HG02623 (cell line): ENCODE data around the gene MBNL1.
A peak's percentile ranks its signal among the peaks of the same experiment; 100 is the strongest.
"Not testable (repeated sequence)": the region's sequence is repeated elsewhere in the genome, so short reads cannot be mapped to it uniquely, and the experiment has no call there.

Experiments used
- ATAC-seq: cut with Tn5 transposase; IDR thresholded peaks from one replicate; pipeline ENCODE4 v1.9.1; 2021; ENCODE audit warnings: moderate library complexity; ENCODE audit not compliant: unreplicated experiment

MBNL1 gene

GRCh38 chr3:152317184-152317583, 48.5 kb downstream of the MBNL1 start:
- no peak for ATAC-seq

- ATAC-seq: no peak
These were observed 49.2 kb downstream of the MBNL1 start for GRCh38 chr3:152317956-152318355.

DNA sequence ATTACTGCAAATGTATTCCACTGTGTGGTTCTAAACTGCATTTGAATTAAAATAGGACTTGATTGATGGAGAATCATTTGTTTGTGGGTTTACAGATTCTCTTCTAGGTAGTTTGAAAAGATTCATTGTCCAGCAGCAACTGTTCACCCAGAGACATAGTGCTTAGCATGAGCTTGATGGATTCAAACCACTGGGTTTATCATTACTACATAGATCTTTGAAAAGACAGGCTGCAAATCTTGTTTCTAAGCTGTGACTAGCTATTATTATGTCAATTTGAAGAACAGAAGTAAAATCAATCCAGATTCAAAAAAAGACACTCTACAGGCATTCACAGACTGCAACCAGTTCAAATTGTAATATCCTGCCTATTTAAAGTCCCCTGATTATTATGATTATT, 49.8 kb downstream of the MBNL1 start:
- no peak for ATAC-seq

- ATAC-seq: no peak
These were observed 50.5 kb downstream of the MBNL1 start for GRCh38 chr3:152319256-152319655.

- no peak for ATAC-seq
These were observed 51.3 kb downstream of the MBNL1 start for GRCh38 chr3:152319831-152320617.

DNA sequence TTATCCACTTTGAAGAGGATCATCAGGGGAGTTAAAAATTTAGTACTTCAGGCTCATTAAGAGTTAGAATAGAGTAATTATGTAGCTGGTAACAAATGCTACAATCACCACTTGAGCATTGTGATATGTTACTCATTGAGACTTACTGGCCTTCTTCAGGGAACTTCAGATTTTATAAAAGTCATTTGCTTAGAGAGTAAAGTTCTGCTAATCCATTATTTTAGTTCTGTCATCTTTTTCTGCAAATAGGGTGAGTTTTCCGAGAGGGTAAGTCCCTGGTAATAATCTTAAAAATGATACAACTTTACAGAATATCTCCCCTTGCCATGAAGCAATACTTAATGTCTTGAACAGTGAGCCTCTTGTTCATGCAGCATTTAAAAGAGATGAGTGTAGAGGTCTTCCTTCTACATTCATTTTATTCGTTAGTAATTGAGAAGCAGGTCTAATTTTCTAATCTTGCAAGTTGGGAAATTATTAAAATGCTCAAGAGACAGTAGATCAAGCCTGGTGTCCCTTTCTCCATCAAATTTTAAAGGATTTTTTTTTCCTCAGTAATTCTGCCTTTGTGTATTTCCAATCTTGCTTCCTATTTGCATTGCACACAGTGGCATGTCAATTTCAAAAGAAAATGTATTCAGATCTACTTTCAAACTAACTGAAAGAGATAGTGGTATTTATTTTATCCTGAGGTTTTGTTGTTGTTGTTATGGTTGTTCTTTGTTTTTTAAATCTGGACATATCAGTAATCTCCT, 52.6 kb downstream of the MBNL1 start:
- ATAC-seq: no peak

GRCh38 chr3:152321955-152322377, 53.2 kb downstream of the MBNL1 start:
- no peak for ATAC-seq

- peak; percentile 46 for ATAC-seq
These were observed 54.0 kb downstream of the MBNL1 start for GRCh38 chr3:152322756-152323155.

GRCh38 chr3:152323834-152324233, 55.1 kb downstream of the MBNL1 start:
- ATAC-seq: peak; percentile 72

DNA sequence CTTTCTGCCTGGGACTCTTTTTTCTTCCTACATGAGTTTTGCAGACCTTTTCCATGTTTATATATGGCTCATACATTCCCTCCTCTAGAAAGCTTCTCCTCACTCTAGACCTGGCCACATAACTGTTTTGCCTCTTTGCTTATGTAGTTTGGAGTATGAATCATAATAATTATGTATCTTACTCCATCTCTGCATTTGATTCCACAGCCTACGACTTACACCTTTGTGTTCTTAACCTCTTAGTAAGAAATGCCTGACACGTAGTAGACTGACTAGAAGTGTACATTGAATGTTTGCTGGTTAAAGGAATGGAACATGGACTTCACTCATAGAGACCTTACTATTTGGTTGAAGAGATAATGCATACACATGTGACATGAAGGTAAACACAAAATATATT, 56.4 kb downstream of the MBNL1 start:
- no peak for ATAC-seq

DNA sequence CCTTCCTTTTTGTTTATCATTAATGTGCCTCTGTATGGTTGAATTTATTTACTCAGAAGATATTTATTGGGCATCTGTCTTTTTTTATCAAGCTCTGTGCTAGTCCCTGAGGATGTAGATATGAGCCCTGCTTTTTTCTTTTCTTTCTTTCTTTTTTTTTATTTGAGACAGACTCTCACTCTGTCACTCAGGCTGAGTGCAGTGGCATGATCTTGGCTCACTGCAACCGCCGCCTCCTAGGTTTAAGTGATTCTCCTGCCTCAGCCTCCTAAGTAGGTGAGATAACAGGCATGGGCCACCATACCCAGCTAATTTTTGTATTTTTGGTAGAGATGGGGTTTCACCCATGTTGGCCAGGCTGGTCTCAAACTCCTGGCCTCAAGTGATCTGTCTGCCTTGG, 58.5 kb downstream of the MBNL1 start:
- ATAC-seq: no peak

DNA sequence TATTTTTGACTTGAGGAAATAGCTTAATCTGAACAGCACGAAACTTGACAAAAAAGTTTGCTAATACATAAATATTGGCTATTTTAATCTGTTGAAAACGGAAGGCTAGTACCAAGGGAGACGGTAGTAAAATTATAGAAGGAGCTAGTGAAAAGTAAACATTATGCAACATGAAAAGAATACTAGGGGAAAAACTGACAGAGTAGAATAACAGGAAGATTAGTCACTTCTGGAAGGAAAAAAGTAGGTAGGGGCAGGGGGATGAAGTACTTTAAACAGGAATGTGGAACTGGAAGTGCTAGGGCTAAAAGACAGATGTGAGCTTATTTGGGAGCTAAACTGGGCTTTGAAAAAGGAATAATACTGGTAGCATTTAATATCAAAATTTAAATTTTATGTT, 60.1 kb downstream of the MBNL1 start:
- ATAC-seq: no peak

GRCh38 chr3:152330559-152330958, 61.8 kb downstream of the MBNL1 start:
- no peak for ATAC-seq

DNA sequence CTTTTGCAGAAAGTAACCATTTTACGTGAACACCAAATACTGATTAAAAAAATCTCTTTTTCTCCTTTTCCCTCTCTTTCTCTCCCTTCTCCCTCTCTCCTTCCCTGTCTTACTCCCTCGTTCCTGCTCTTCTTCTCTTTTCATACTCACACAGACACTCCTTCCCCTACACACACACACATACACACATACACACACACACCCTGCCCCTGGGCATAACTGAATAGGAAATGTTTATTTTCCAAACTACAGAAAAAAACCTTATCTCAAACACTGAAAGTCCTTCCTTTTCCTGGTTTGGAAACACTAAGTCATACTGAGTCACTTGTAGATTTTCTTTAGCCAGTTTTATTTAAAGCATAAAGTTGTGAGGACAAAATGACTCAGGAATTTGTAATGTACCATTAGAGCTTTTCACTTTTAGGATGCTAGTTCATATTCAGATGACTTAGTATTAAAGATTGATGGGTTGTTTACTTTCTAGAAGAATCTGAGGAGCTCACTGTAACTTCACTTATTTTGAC, 62.4 kb downstream of the MBNL1 start:
- no peak for ATAC-seq

GRCh38 chr3:152331998-152332397, 63.3 kb downstream of the MBNL1 start:
- no peak for ATAC-seq

- ATAC-seq: no peak
These were observed 65.2 kb downstream of the MBNL1 start for GRCh38 chr3:152333928-152334327.

DNA sequence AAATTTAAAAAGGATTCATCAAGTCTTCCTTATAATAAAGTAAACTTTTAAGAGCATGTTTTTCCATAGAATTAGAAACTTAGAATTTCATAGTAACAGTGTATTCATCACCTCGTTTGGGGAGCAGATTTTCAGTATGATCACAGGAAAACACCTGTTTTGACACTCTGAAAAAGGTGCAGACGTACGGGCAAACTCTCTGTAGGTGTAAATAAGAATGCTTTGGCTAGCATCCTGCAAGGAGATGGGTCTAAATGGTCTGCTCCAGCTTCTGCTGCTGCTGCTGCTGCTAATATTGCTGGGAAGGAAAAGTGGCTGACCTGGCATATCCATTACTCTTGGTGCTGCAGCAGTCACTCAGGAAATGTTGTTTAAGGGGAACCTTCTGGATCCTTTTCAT, 66.0 kb downstream of the MBNL1 start:
- no peak for ATAC-seq

GRCh38 chr3:152335273-152335672, 66.5 kb downstream of the MBNL1 start:
- ATAC-seq: no peak

- not testable (repeated sequence) for ATAC-seq
These were observed 68.6 kb downstream of the MBNL1 start for GRCh38 chr3:152337337-152337736.

DNA sequence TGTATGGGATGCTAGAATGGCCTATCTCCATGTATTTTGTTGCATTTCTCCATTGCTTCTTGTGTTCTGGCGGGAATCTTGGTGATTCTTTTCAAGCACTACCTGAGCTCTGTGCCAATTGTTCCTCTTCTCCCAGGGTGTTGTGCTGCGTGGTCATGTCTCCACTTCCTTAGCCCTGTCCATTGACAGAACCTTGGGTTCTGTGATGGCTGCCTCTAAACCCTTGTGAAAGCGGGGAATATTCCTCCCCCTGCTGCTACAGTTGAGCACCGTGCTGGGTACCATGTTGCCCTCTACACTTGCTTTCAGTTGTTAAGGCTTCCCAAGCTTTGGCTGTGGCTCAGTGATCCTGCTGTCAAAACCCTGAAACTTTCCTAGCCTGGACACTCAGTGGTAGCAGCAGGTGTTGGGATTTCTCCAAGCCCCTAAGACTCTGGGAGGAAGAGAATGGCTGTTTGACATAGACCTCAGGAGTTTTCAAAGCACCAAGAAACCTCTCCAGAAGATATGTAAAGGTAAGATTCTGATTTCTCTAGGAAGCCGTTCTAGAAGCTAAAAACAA, 69.5 kb downstream of the MBNL1 start:
- no peak for ATAC-seq

DNA sequence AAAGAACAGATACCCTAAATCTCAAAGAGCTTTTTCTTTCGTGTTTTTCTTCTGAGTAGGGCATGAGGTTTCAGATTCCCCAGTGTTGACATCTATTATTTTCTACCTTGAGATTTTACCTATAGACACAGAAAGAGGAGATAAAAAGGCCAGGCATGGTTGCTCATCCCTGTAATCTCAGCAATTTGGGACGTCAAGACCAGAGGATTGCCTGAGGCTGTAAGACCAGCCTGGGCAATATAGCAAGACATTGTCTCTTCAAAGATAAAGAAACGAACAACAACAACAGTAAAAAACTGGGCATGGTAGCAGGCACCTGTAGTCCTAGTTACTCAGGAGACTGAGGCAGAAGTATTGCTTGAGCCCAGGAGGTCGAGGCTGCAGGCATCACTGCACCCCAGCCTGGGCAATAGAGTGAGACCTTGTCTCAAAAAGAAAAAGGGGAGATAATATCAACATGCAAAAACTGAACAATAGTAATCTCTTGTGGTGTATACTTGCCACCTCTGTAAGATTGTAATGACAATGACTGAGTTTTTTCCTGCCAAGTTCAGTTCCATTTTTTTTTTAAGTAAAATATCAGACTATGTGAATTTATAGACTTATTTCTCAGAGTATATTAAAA, 71.3 kb downstream of the MBNL1 start:
- no peak for ATAC-seq
